HCT116 (cell line): ENCODE measurements around the gene SPDL1.

Experiments used
- CBX3 ChIP-seq: IDR thresholded peaks from 2 replicates; pipeline ENCODE4 v1.6.1; 2012; ENCODE audit warnings: low read depth
- CTCF ChIP-seq, 3 experiments: fragments of 200-600 bp in 1 of 3; sonication (generic) in 1 of 3; IDR thresholded peaks in 2 of 3; conservative IDR thresholded peaks in 1 of 3; 2 replicates each; pipeline ENCODE4 v1.5.1; 2012 to 2017; ENCODE audit warnings: low read depth in 2 of 3, low read length in 2 of 3, antibody characterized with exemption in 1 of 3, borderline replicate concordance in 1 of 3, control low read depth in 1 of 3, mild to moderate bottlenecking in 1 of 3, mixed read lengths in 1 of 3, mixed run types in 1 of 3, moderate library complexity in 1 of 3; ENCODE audit not compliant: insufficient read depth in 1 of 3
- ELF1 ChIP-seq: IDR thresholded peaks from 2 replicates; pipeline ENCODE4 v1.6.1; 2012; ENCODE audit warnings: low read depth, borderline replicate concordance
- EZH2 ChIP-seq: fragments of 200-600 bp; sonication (generic); IDR thresholded peaks from 2 replicates; pipeline ENCODE4 v1.6.1; 2017; ENCODE audit warnings: antibody characterized with exemption, mixed run types
- EZH2phosphoT487 ChIP-seq: fragments of 200-600 bp; IDR thresholded peaks from 2 replicates; pipeline ENCODE4 v1.6.1; 2018; ENCODE audit warnings: antibody characterized with exemption, borderline replicate concordance
- POLR2A ChIP-seq: IDR thresholded peaks from 2 replicates; pipeline ENCODE4 v1.7.0; 2011; ENCODE audit warnings: borderline replicate concordance; ENCODE audit not compliant: insufficient read depth, insufficient read length; ENCODE audit errors: extremely low read depth
- POLR2AphosphoS5 ChIP-seq: IDR thresholded peaks from 2 replicates; pipeline ENCODE4 v1.6.1; 2011; ENCODE audit warnings: mild to moderate bottlenecking, low read depth, low read length, moderate library complexity
- REST ChIP-seq: IDR thresholded peaks from 2 replicates; pipeline ENCODE4 v1.6.1; 2012; ENCODE audit warnings: low read depth
- SIN3A ChIP-seq: IDR thresholded peaks from 2 replicates; pipeline ENCODE4 v1.6.1; 2012; ENCODE audit warnings: low read depth
- YY1 ChIP-seq: IDR thresholded peaks from 2 replicates; pipeline ENCODE4 v1.6.1; 2011; ENCODE audit warnings: low read length, low read depth, moderate library complexity, mild to moderate bottlenecking; ENCODE audit not compliant: insufficient replicate concordance; ENCODE audit errors: extremely low read depth
- ZBTB33 ChIP-seq: IDR thresholded peaks from 2 replicates; pipeline ENCODE4 v1.6.1; 2011; ENCODE audit warnings: mild to moderate bottlenecking, low read length, moderate library complexity; ENCODE audit not compliant: insufficient replicate concordance; ENCODE audit errors: extremely low read depth
- TF ChIP-seq, protein P1 (sequence below): IDR thresholded peaks from 2 replicates; pipeline ENCODE4 v1.6.1; 2012

- no peak for TF ChIP-seq POLR2A
- TF ChIP-seq SIN3A, result no peak
- TF ChIP-seq REST, result no peak
- TF ChIP-seq CTCF (IDR thresholded peaks at IDR 0.05 in 2 of 3, conservative IDR thresholded peaks at IDR 0.05 in 1 of 3; ENCODE audit: borderline replicate concordance in 1 of 3, insufficient read depth in 1 of 3, low read depth in 2 of 3, low read length in 2 of 3), result no peak
- no peak for TF ChIP-seq EZH2
- TF ChIP-seq EZH2phosphoT487, result no peak
- TF ChIP-seq ZBTB33, result no peak
- TF ChIP-seq, protein P1, sequence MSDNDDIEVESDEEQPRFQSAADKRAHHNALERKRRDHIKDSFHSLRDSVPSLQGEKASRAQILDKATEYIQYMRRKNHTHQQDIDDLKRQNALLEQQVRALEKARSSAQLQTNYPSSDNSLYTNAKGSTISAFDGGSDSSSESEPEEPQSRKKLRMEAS, result no peak
- no peak for TF ChIP-seq POLR2AphosphoS5
- TF ChIP-seq ELF1, result no peak
- no peak for TF ChIP-seq YY1
- TF ChIP-seq CBX3, result no peak
Observed at GRCh38 chr5:169542811-169543210, 40.8 kb upstream of the SPDL1 start.
